Activated CD4-positive, alpha-beta T cell treated with anti-CD3 and anti-CD28 coated beads, Interleukin-2, Interleukin-4, amounts not matched to agents 100 ng/mL and 50 ng/mL, durations not matched to agents 16 hours and 8 hours (primary cell): ENCODE results near the gene C9.
"Not testable (repeated sequence)": the region's sequence is repeated elsewhere in the genome, so short reads cannot be mapped to it uniquely, and the experiment has no call there.

Experiments
- DNase-seq: peaks from one replicate; pipeline ENCODE4 v3.0.0-alpha.2; 2020; ENCODE audit warnings: low spot score

Gene C9

GRCh38 chr5:39364367-39364766, at the start of gene C9:
C9 (minus strand) TSS chr5:39364495; CDS start chr5:39364464, 31 bp downstream.
- no peak for DNase-seq

- DNase-seq, result no peak
Measured at GRCh38 chr5:39413771-39414170, 49.5 kb upstream of the C9 start.

GRCh38 chr5:39412721-39413394, 48.6 kb upstream of the C9 start:
- DNase-seq, result no peak

- no peak for DNase-seq
Measured at GRCh38 chr5:39411985-39412384, 47.7 kb upstream of the C9 start.

- no peak for DNase-seq
Measured at GRCh38 chr5:39411061-39411460, 46.8 kb upstream of the C9 start.

GRCh38 chr5:39409033-39409432, 44.7 kb upstream of the C9 start:
- no peak for DNase-seq

GRCh38 chr5:39405083-39405843, 41.0 kb upstream of the C9 start:
- DNase-seq, result no peak

- not testable (repeated sequence) for DNase-seq
Measured at GRCh38 chr5:39403761-39404160, 39.5 kb upstream of the C9 start.

- DNase-seq, result not testable (repeated sequence)
Measured at GRCh38 chr5:39402140-39402539, 37.8 kb upstream of the C9 start.

- no peak for DNase-seq
Measured at GRCh38 chr5:39400713-39401578, 36.7 kb upstream of the C9 start.

GRCh38 chr5:39399135-39400036, 35.1 kb upstream of the C9 start:
- DNase-seq, result no peak

- no peak for DNase-seq
Measured at GRCh38 chr5:39396843-39397242, 32.5 kb upstream of the C9 start.

- no peak for DNase-seq
Measured at GRCh38 chr5:39395521-39395920, 31.2 kb upstream of the C9 start.

- no peak for DNase-seq
Measured at GRCh38 chr5:39394946-39395345, 30.7 kb upstream of the C9 start.

GRCh38 chr5:39390945-39391344, 26.6 kb upstream of the C9 start:
- DNase-seq, result no peak

- DNase-seq, result no peak
Measured at GRCh38 chr5:39387293-39387692, 23.0 kb upstream of the C9 start.

GRCh38 chr5:39384271-39384670, 20.0 kb upstream of the C9 start:
- DNase-seq, result no peak

- DNase-seq, result no peak
Measured at GRCh38 chr5:39381376-39381775, 17.1 kb upstream of the C9 start.

- no peak for DNase-seq
Measured at GRCh38 chr5:39379693-39380092, 15.4 kb upstream of the C9 start.

GRCh38 chr5:39377613-39378012, 13.3 kb upstream of the C9 start:
- DNase-seq, result no peak

GRCh38 chr5:39376293-39376714, 12.0 kb upstream of the C9 start:
- DNase-seq, result peak; percentile 65

- DNase-seq, result no peak
Measured at GRCh38 chr5:39373791-39374190, 9.5 kb upstream of the C9 start.
